ENCODE data around the gene ARHGDIA.

GRCh38 chr17:81843713-81844326, 27.3 kb downstream of the ARHGDIA start:
- no peak for TF ChIP-seq POLR2A (IDR thresholded peaks at IDR 0.05)
- TF ChIP-seq, protein P1, sequence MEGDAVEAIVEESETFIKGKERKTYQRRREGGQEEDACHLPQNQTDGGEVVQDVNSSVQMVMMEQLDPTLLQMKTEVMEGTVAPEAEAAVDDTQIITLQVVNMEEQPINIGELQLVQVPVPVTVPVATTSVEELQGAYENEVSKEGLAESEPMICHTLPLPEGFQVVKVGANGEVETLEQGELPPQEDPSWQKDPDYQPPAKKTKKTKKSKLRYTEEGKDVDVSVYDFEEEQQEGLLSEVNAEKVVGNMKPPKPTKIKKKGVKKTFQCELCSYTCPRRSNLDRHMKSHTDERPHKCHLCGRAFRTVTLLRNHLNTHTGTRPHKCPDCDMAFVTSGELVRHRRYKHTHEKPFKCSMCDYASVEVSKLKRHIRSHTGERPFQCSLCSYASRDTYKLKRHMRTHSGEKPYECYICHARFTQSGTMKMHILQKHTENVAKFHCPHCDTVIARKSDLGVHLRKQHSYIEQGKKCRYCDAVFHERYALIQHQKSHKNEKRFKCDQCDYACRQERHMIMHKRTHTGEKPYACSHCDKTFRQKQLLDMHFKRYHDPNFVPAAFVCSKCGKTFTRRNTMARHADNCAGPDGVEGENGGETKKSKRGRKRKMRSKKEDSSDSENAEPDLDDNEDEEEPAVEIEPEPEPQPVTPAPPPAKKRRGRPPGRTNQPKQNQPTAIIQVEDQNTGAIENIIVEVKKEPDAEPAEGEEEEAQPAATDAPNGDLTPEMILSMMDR (IDR thresholded peaks at IDR 0.05) = no peak

All from vagina (tissue), 2 donors.